Peyer's patch (tissue), 4 donors: Measurements from ENCODE around the gene MSI2. TPM values are rescaled to one million over a fixed set of nuclear protein-coding genes. Genes with fewer than 3 reads are reported as not detected.

Experiments used
- DNase-seq, 3 donors: peaks; one replicate each; pipeline ENCODE4 v3.0.0-alpha.2; 2017 to 2019
- H3K27ac ChIP-seq, 4 donors: fragments of 200-600 bp; sonication (generic); one replicate each; pipeline ENCODE4 v1.5.1; 2016 to 2019
- H3K27me3 ChIP-seq, 2 donors: fragments of 200-600 bp; sonication (generic); one replicate each; pipeline ENCODE4 v1.5.1; 2019
- H3K36me3 ChIP-seq, 3 donors: fragments of 200-600 bp; sonication (generic); one replicate each; pipeline ENCODE4 v1.5.1; 2016 to 2019
- H3K4me1 ChIP-seq, 4 donors: fragments of 200-600 bp; sonication (generic); one replicate each; pipeline ENCODE4 v1.5.1; 2016 to 2019
- H3K4me3 ChIP-seq, 4 donors: fragments of 200-600 bp; sonication (generic); 1 replicate in 3 of 4; 2 replicates in 1 of 4; pipeline ENCODE4 v1.5.1; 2016 to 2019; ENCODE audit warnings: mild to moderate bottlenecking in 1 of 4
- H3K9me3 ChIP-seq, 4 donors: fragments of 200-600 bp; sonication (generic); one replicate each; pipeline ENCODE4 v1.5.1; 2016 to 2019; ENCODE audit warnings: mild to moderate bottlenecking in 1 of 4
- POLR2A ChIP-seq, 2 donors: fragments of 450-650 bp; IDR thresholded peaks; one replicate each; pipeline ENCODE4 v1.5.1; 2017; ENCODE audit warnings: antibody characterized with exemption in 2 of 2, mild to moderate bottlenecking in 2 of 2, moderate library complexity in 2 of 2
- total RNA-seq, 4 donors: library from RNA; depleted of rRNA; stranded (reverse); fragments of >200 nt; gene quantifications; one replicate each; pipeline ENCODE4 v1.1.0, GENCODE V29; 2016
- TF ChIP-seq, protein P1 (sequence below), 6 experiments: fragments of 450-650 bp in 4 of 6; fragments of 200-600 bp in 2 of 6; sonication (generic) in 1 of 6; IDR thresholded peaks; one replicate each; pipeline ENCODE4 v1.5.1; 2017 to 2019; ENCODE audit warnings: antibody characterized with exemption in 6 of 6, mild to moderate bottlenecking in 3 of 6, moderate library complexity in 1 of 6

MSI2 gene
- total RNA-seq, 4 donors from 2014 or later, result 25.9 to 39.0 (median 29.2) TPM

DNA sequence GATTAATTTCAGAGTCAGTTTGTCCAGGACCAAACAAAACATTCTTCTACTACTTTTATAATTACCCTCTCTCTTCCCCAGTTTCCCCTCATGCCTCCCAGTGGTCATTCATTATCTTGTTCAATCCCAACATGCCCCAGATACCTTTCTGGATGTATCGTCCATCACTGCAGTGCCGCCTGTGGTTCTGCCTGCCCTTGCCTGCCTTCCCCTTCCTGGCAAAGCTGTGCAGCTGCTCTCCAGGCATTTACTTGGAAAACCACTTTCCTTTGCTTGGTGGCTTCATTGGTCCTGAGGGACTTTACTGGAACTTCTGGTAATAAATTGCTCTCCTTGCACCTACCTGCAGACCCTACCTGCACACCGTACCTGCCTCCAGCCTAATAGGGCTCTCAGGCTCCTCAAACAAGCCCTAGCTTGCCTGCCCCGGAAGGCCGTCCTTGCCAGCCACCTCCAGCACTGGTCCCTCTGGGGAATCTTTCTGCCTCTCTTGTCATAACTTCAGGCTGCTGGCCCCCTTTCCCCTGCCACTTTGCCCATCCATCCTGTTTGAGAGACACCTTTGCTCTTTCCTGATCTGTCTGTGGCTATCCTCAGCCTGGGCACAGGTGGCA lies 19.5 kb upstream of the MSI2 start:
- Histone ChIP-seq H3K4me1 (no peaks in the 10 kb centered on the region), H3K4me3 (no peak overlapping the region), H3K27ac (no peak overlapping the region), H3K9me3 (no peaks in the 10 kb centered on the region), H3K36me3 (no peaks in the 10 kb centered on the region), H3K27me3 (no peaks in the 10 kb centered on the region)
- no peak for DNase-seq
- TF ChIP-seq, protein P1, sequence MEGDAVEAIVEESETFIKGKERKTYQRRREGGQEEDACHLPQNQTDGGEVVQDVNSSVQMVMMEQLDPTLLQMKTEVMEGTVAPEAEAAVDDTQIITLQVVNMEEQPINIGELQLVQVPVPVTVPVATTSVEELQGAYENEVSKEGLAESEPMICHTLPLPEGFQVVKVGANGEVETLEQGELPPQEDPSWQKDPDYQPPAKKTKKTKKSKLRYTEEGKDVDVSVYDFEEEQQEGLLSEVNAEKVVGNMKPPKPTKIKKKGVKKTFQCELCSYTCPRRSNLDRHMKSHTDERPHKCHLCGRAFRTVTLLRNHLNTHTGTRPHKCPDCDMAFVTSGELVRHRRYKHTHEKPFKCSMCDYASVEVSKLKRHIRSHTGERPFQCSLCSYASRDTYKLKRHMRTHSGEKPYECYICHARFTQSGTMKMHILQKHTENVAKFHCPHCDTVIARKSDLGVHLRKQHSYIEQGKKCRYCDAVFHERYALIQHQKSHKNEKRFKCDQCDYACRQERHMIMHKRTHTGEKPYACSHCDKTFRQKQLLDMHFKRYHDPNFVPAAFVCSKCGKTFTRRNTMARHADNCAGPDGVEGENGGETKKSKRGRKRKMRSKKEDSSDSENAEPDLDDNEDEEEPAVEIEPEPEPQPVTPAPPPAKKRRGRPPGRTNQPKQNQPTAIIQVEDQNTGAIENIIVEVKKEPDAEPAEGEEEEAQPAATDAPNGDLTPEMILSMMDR (IDR thresholded peaks at IDR 0.05), result no peak
- no peak for TF ChIP-seq POLR2A (IDR thresholded peaks at IDR 0.05)

DNA sequence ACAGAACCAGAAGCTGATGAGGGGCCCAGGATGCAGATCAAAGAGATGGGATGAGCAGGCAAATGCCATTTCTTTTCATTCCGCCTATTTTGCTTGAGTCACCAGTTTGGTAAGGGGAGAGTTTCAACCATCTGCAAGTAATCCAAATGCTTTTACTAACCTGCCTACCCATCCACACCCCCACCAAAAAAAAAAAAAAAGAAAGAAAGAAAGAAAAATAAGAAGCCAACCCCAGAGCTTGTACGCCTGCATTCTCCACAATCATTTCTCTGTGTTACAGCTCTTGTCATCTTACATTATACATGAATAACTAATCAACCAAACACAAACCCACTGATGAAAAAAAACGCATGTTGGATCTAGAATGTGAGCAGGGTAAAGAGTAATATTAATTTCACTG lies 15.7 kb upstream of the MSI2 start:
- TF ChIP-seq POLR2A (IDR thresholded peaks at IDR 0.05), result no peak
- TF ChIP-seq, protein P1 (IDR thresholded peaks at IDR 0.05), result no peak
- H3K27me3 ChIP-seq, result no peaks in the 10 kb centered on the region
- H3K9me3 ChIP-seq, result no peaks in the 10 kb centered on the region
- H3K27ac ChIP-seq, result no peak overlapping the region
- H3K36me3 ChIP-seq, result no peaks in the 10 kb centered on the region
- H3K4me3 ChIP-seq, result no peak overlapping the region
- no peak for DNase-seq
- H3K4me1 ChIP-seq, result no peaks in the 10 kb centered on the region

DNA sequence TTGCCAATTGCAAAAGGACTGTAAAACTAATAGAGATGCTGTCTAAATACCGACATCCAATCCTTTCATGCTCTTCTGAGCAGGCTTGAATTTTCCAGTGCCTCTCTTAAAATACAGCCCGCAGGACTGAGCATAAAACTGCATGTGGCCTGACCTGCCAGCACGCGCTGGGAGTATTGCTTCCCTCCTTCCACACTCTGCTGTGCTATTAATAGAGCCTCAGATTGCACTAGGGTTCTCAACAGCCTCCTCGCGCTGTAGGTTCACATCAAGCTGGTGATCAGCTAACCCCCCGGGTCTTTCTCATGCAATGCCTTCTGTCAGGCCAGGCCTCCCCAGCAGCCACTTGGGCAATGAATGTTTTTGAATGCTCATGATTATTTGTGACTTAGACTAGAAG lies 14.2 kb upstream of the MSI2 start:
- H3K4me3 ChIP-seq, result no peak overlapping the region
- H3K36me3 ChIP-seq, result no peaks in the 10 kb centered on the region
- H3K27me3 ChIP-seq, result no peaks in the 10 kb centered on the region
- no peak overlapping the region for H3K27ac ChIP-seq
- TF ChIP-seq POLR2A (IDR thresholded peaks at IDR 0.05), result no peak
- TF ChIP-seq, protein P1 (IDR thresholded peaks at IDR 0.05), result no peak
- no peaks in the 10 kb centered on the region for H3K9me3 ChIP-seq
- DNase-seq, result no peak
- H3K4me1 ChIP-seq, result no peaks in the 10 kb centered on the region

DNA sequence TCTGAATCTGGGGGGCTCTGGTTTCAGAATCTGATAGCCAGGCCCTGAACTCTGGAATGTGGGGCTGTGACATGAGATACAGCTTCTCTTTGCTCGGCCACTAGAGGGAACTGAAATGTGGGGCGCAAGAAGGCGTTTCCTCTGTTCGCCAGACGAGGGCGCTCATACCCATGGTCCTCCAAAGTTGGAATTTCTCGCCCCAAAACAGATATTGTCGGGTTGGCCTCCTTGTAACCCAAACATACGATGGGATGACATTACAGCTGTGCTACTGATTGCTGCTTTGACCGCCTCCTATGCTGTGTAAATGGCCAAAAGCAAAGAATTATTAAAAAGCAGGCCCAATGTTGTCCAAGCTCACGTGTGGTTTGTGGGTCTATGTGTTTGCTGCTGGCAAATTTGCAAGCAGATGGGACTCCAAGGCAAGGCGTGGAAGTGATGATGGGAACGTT lies 13.1 kb upstream of the MSI2 start:
- Histone ChIP-seq H3K9me3 (no peaks in the 10 kb centered on the region), H3K4me3 (no peak overlapping the region), H3K36me3 (no peaks in the 10 kb centered on the region), H3K27ac (no peak overlapping the region), H3K27me3 (no peaks in the 10 kb centered on the region), H3K4me1 (no peaks in the 10 kb centered on the region)
- no peak for TF ChIP-seq POLR2A (IDR thresholded peaks at IDR 0.05)
- TF ChIP-seq, protein P1 (IDR thresholded peaks at IDR 0.05), result peak; percentile 97 to 99 (median 99)
- DNase-seq, result peak; percentile 62 to 84 (median 73)

DNA sequence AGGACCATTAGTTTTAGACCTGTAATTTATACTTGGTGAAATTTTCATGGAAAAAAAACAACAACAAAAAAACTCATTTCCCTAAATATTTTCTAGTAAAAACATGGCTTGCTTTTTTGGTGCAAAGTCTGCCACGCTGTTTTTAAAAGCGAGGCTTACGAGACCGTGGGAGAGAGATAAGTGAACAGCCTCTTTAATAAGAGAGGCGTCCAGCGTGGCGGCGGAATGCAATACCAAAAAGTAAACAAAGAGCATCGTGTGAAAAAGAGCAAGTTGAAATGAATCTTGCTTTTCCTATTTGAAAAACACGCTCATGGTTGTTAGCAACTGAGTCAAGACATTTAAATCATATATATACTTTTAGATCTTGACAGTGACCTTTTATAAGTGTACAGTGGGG lies 10.5 kb upstream of the MSI2 start:
- Histone ChIP-seq H3K27me3 (no peaks in the 10 kb centered on the region), H3K4me3 (no peak overlapping the region), H3K4me1 (no peaks in the 10 kb centered on the region), H3K27ac (no peak overlapping the region), H3K9me3 (no peaks in the 10 kb centered on the region), H3K36me3 (no peaks in the 10 kb centered on the region)
- DNase-seq, result no peak
- TF ChIP-seq POLR2A (IDR thresholded peaks at IDR 0.05), result no peak
- TF ChIP-seq, protein P1 (IDR thresholded peaks at IDR 0.05), result no peak

DNA sequence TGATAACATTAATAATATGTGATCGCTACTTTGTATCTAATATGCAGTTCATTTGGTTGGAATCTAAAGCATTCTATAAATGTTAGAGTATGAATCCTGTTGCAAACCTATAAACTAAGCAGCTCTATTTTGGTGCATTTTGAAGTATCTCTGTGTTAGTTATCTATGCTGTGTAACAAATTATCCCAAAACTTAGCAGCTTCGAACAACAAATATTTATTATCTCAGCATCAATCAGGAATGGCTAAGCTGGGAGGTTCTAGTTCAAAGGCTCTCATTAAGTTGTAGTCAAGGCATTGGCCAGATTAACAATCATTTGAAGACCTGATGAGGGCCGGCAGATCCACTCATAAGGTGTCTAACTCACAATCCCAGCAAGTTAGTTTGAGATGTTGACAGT lies 10.1 kb upstream of the MSI2 start:
- H3K4me1 ChIP-seq, result no peaks in the 10 kb centered on the region
- no peaks in the 10 kb centered on the region for H3K9me3 ChIP-seq
- H3K4me3 ChIP-seq, result no peak overlapping the region
- no peak overlapping the region for H3K27ac ChIP-seq
- H3K27me3 ChIP-seq, result no peaks in the 10 kb centered on the region
- no peak for DNase-seq
- TF ChIP-seq, protein P1 (IDR thresholded peaks at IDR 0.05), result no peak
- TF ChIP-seq POLR2A (IDR thresholded peaks at IDR 0.05), result no peak
- no peaks in the 10 kb centered on the region for H3K36me3 ChIP-seq
